Mononuclear cell (primary cell): ENCODE measurements around the gene SHANK3. TPM values are rescaled to one million over a fixed set of nuclear protein-coding genes. Genes with fewer than 3 reads are reported as not detected.

Experiments used
- H3K27me3 ChIP-seq: 2 replicates; pipeline ENCODE4 v1.6.0; 2011; ENCODE audit warnings: low read length, control low read depth; ENCODE audit not compliant: insufficient read depth
- H3K4me1 ChIP-seq: 2 replicates; pipeline ENCODE4 v1.5.1; 2011; ENCODE audit warnings: mild to moderate bottlenecking, low read length, control low read depth; ENCODE audit not compliant: insufficient read depth
- H3K4me3 ChIP-seq: 2 replicates; pipeline ENCODE4 v1.5.1; 2011; ENCODE audit warnings: mild to moderate bottlenecking, low read length, moderate library complexity
- H3K9me3 ChIP-seq: 2 replicates; pipeline ENCODE4 v1.5.1; 2011; ENCODE audit warnings: low read depth, mild to moderate bottlenecking, control low read depth, low read length
- total RNA-seq: library from RNA; depleted of rRNA; stranded (reverse); fragments of >200 nt; gene quantifications from one replicate; pipeline ENCODE4 v1.2.3, GENCODE V29; 2012

The SHANK3 gene
- total RNA-seq, 1 donor, result under 0.01 TPM

DNA sequence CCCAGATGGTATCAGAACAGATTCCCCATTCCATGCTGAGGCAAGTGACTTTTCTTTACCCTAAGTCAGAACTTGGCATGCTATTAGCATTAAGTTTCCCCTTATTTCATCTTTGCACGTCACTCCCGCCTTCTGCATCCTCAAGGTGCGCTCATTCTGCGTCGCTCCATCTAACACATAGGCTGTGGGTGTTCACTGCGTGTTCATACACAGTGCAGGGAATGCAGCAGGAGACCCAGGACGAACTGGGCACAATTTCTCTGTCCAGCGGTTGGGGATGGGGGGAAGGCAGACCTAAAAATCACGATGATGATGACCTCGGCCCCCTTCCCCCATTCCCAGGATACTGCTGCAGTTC lies 45.7 kb downstream of the SHANK3 start:
- Histone ChIP-seq H3K27me3 (no peaks in the 10 kb centered on the region), H3K9me3 (no peaks in the 10 kb centered on the region), H3K4me1 (no peaks in the 10 kb centered on the region), H3K4me3 (no peak overlapping the region)

DNA sequence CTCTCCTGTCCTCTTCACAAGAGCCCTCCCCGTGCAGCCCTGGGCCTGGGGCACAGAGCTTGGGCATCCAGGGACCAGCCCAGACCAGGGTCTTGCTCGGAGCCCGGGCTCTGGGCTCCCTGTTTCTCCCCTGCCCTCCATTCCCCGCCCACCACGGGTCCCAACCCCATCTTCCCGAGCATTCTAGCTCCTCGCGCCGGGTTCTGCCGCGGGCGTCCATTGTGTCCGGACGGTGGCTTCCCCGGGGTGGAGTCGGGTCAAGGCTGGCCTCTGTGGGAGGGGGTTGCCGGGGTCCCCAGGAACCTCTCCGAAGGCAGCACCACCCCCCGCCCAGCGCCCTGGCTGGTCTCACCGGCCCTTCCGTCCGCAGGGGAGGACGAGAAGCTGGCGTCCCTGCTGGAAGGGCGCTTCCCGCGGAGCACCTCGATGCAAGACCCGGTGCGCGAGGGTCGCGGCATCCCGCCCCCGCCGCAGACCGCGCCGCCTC lies 47.2 kb downstream of the SHANK3 start:
- no peaks in the 10 kb centered on the region for H3K9me3 ChIP-seq
- no peaks in the 10 kb centered on the region for H3K27me3 ChIP-seq
- H3K4me3 ChIP-seq, result no peak overlapping the region
- H3K4me1 ChIP-seq, result no peaks in the 10 kb centered on the region

DNA sequence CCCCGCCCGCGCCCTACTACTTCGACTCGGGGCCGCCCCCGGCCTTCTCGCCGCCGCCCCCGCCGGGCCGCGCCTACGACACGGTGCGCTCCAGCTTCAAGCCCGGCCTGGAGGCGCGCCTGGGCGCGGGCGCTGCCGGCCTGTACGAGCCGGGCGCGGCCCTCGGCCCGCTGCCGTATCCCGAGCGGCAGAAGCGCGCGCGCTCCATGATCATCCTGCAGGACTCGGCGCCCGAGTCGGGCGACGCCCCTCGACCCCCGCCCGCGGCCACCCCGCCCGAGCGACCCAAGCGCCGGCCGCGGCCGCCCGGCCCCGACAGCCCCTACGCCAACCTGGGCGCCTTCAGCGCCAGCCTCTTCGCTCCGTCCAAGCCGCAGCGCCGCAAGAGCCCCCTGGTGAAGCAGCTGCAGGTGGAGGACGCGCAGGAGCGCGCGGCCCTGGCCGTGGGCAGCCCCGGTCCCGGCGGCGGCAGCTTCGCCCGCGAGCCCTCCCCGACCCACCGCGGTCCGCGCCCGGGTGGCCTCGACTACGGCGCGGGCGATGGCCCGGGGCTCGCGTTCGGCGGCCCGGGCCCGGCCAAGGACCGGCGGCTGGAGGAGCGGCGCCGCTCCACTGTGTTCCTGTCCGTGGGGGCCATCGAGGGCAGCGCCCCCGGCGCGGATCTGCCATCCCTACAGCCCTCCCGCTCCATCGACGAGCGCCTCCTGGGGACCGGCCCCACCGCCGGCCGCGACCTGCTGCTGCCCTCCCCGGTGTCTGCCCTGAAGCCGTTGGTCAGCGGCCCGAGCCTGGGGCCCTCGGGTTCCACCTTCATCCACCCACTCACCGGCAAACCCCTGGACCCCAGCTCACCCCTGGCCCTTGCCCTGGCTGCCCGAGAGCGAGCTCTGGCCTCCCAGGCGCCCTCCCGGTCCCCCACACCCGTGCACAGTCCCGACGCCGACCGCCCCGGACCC lies 48.0 kb downstream of the SHANK3 start:
- H3K27me3 ChIP-seq, result no peaks in the 10 kb centered on the region
- no peaks in the 10 kb centered on the region for H3K9me3 ChIP-seq
- H3K4me1 ChIP-seq, result no peaks in the 10 kb centered on the region
- H3K4me3 ChIP-seq, result no peak overlapping the region

DNA sequence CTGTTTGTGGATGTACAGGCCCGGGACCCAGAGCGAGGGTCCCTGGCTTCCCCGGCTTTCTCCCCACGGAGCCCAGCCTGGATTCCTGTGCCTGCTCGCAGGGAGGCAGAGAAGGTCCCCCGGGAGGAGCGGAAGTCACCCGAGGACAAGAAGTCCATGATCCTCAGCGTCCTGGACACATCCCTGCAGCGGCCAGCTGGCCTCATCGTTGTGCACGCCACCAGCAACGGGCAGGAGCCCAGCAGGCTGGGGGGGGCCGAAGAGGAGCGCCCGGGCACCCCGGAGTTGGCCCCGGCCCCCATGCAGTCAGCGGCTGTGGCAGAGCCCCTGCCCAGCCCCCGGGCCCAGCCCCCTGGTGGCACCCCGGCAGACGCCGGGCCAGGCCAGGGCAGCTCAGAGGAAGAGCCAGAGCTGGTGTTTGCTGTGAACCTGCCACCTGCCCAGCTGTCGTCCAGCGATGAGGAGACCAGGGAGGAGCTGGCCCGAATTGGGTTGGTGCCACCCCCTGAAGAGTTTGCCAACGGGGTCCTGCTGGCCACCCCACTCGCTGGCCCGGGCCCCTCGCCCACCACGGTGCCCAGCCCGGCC lies 48.7 kb downstream of the SHANK3 start:
- no peaks in the 10 kb centered on the region for H3K4me1 ChIP-seq
- no peaks in the 10 kb centered on the region for H3K9me3 ChIP-seq
- no peak overlapping the region for H3K4me3 ChIP-seq
- no peaks in the 10 kb centered on the region for H3K27me3 ChIP-seq

DNA sequence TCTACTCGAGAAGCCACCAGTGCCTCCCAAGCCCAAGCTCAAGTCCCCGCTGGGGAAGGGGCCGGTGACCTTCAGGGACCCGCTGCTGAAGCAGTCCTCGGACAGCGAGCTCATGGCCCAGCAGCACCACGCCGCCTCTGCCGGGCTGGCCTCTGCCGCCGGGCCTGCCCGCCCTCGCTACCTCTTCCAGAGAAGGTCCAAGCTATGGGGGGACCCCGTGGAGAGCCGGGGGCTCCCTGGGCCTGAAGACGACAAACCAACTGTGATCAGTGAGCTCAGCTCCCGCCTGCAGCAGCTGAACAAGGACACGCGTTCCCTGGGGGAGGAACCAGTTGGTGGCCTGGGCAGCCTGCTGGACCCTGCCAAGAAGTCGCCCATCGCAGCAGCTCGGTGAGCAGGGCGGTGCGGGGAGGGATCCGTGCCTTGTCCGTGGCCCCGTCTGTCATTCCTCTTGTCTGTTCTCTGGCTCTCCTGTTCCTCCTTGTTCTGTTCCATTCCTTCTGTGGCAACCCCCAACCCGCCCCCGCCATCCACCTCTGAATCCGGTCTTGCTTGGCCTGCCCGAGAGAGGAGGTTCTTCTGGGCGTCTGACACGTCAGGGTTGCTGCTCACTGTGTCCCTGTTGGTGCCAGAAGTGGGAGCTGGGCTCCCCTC lies 49.6 kb downstream of the SHANK3 start:
- Histone ChIP-seq H3K27me3 (no peaks in the 10 kb centered on the region), H3K4me1 (no peaks in the 10 kb centered on the region), H3K9me3 (no peaks in the 10 kb centered on the region), H3K4me3 (no peak overlapping the region)

Other genes with a start within 250 kb of the SHANK3 start
- gene SBF1, start 197.8 kb upstream of the SHANK3 start, total RNA-seq, result 63.4 TPM
- 0.31 TPM for gene ADM2, start 191.3 kb upstream of the SHANK3 start, total RNA-seq
- not detected for gene MIOX, start 186.0 kb upstream of the SHANK3 start, total RNA-seq
- gene LMF2, start 165.1 kb upstream of the SHANK3 start, total RNA-seq, result 22.8 TPM
- gene NCAPH2, start 164.6 kb upstream of the SHANK3 start, total RNA-seq, result 40.6 TPM
- gene SCO2, start 147.2 kb upstream of the SHANK3 start, total RNA-seq, result 33.8 TPM
- 151 TPM for gene TYMP, start 142.8 kb upstream of the SHANK3 start, total RNA-seq
- gene KLHDC7B, start 126.9 kb upstream of the SHANK3 start, total RNA-seq, result 1.7 TPM
- gene SYCE3, start 109.9 kb upstream of the SHANK3 start, total RNA-seq, result not detected
- gene CPT1B, start 94.4 kb upstream of the SHANK3 start, total RNA-seq, result 7.2 TPM
- 40.0 TPM for gene CHKB, start 90.0 kb upstream of the SHANK3 start, total RNA-seq
- gene MAPK8IP2, start 72.0 kb upstream of the SHANK3 start, total RNA-seq, result 0.10 TPM
- 21.3 TPM for gene ARSA, start 44.7 kb upstream of the SHANK3 start, total RNA-seq
- not detected for gene ACR, start 65.4 kb downstream of the SHANK3 start, total RNA-seq
- 8.2 TPM for gene RABL2B, start 110.8 kb downstream of the SHANK3 start, total RNA-seq